ENCODE results near the gene LZTR1.
"Not testable (repeated sequence)": the region's sequence is repeated elsewhere in the genome, so short reads cannot be mapped to it uniquely, and the experiment has no call there.

The LZTR1 gene

GRCh38 chr22:21018314-21018713 is 36.2 kb downstream of the LZTR1 start:
- DNase-seq, result no peak

- no peak for DNase-seq
These were observed 38.8 kb downstream of the LZTR1 start for GRCh38 chr22:21020802-21021429.

- no peak for DNase-seq
These were observed 40.4 kb downstream of the LZTR1 start for GRCh38 chr22:21022507-21022906.

DNA sequence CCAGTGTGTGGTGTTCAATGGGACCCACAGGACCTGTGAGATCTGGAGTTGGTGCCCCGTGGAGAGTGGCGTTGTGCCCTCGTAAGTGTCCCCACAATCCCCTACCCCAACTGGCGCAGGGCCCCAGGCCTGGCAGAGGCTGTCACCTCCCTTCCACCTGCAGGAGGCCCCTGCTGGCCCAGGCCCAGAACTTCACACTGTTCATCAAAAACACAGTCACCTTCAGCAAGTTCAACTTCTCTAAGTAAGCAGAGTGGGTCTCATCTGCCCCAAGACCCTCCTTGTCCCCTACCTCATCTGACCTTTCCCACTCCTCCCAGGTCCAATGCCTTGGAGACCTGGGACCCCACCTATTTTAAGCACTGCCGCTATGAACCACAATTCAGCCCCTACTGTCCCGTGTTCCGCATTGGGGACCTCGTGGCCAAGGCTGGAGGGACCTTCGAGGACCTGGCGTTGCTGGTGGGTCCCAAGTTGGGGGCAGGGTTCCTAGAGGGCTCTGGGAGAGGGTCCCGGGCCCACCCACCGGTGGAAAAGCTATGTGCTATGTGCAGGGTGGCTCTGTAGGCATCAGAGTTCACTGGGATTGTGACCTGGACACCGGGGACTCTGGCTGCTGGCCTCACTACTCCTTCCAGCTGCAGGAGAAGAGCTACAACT is 41.0 kb downstream of the LZTR1 start:
- no peak for DNase-seq

DNA sequence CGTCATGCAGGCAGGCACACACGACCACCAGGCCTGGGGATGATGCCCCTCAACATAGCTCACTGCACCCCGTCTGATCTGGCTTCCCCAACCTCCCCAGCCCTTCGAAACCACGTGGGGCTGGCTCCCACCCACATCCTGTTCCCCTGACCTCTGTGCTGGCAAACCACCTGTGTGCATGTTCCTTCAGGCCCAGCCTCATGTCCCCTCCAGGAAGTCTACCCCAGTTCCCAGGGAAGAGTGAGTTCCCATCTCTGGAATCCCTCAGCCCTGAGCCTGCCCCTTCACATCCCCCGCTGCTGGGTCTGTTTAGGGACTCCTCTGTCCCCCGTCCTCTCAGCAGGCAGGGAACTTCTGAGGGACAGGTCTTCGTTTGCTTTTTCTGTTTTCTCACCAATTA is 43.2 kb downstream of the LZTR1 start:
- DNase-seq, result no peak

DNA sequence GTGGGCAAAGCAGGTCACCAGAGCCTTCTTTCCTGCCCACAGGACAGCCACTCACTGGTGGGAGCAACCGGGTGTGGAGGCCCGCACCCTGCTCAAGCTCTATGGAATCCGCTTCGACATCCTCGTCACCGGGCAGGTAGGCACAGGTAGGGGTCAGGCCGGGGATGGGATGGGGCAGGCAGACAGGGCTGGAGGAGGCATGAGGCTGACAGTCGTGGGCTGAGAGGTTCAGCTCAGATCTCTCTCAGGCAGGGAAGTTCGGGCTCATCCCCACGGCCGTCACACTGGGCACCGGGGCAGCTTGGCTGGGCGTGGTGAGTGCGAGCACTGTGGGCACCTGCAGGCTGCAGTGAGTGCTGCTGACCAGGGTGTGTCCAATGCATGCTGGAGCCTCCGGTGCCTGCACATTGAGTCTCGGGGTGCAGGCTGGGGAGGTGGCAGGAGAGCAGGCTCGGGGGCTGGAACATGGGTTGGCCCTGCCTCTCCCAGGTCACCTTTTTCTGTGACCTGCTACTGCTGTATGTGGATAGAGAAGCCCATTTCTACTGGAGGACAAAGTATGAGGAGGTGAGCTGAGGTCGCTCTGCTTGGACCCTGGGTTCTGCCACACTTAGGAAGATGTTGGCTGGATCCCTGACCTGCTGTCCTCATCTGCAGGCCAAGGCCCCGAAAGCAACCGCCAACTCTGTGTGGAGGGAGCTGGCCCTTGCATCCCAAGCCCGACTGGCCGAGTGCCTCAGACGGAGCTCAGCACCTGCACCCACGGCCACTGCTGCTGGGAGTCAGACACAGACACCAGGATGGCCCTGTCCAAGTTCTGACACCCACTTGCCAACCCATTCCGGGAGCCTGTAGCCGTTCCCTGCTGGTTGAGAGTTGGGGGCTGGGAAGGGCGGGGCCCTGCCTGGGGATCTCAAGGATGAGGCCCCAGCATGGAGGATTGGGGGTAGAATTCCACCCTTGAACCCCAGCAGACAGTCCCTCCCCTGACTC is 44.0 kb downstream of the LZTR1 start:
- no peak for DNase-seq

DNA sequence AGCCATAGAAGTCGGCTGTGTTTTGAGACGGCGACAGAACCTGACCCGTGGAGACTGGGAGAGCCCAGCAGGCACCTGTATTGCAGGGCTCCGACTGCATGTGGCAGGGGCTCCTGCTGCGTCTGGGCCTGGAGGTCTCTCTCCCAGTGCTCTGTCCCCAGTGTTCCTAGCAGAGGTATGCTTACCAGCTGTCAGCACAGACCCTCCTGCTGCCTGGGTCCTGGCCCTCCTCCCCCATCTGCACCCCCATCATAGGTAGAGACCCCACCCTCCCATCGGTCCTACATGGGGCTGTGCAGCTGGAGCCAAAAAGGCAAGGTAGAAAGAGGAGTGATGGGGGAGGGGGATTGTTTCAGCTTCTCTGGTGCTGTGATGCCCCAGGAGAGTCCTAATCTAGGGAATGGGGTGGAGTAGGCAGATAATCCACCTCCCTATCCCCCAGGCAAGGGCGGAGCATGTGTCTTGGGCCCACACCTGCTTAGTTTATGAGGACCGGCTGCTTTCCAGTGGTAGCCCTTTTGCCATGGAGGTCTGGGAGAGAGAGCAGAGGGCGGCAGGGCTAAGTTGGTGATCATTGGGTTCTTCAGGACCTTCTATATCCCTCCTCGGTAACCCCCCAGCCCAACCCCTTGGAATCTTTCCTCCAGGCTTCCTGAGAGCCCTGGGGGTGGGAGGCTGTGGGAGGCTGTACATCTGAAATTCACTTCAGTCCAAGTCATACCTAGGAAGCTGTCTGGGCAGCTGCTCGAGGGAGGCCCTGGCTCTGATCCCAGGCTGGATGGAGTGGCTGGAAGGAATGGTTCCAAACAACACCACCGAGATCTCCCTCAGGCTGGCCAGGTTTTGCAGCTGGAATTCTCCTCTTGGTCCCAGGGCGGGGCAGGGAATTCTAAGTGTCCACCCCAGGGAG is 44.9 kb downstream of the LZTR1 start:
- DNase-seq, result no peak

GRCh38 chr22:21028277-21029251 is 46.5 kb downstream of the LZTR1 start:
- no peak for DNase-seq

DNA sequence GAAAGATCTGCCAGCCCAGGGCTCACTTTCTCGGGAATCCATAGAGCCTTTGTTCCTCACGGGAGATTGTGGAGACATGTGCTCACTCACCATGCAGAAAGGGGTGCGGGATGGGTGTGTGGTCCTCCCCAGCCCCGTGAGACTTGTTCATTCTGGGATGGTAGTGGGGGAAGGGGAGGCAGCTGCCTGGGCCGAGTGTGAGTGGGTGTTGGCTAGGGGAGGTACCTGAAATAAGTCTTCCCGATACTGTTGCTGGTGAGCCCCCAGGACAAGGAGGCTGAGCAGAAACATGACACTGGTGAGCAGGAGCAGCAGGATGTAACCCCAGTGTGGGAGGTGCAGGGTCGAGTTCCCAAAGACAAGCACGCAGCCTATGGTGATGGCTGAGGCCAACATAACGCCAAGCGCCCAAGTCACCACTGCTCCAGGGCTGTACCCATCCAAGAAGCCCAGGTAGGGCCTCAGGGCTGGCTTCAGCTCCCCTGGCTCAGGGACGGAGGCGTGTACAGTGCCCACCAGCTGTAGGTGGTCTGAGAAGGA is 47.5 kb downstream of the LZTR1 start:
- DNase-seq, result no peak

GRCh38 chr22:21030032-21030431 is 47.9 kb downstream of the LZTR1 start:
- no peak for DNase-seq

GRCh38 chr22:21030621-21031544 is 48.8 kb downstream of the LZTR1 start:
- no peak for DNase-seq

DNA sequence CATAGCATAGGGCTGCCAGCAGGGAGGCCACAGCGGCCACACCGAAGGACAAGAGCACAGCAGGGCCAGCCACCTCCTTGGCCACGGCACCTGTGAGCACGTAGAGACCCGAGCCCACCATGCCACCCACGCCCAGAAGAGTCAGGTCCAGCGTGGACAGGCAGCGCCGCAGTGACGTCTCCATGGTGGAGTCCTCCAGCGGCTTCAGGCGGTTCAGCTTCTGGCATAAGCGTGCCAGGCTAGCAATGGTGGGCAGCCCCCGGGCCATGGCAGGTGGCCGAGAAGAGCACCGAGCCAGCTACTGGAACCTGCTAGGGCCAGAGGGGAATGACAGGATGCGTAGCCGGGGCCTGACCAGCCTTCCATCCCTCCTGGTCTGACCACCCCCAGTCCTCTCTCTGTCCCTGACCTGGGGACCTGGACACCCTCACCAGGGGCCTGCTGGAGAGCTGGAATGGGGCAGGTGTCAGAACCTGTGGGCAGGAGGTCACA is 49.5 kb downstream of the LZTR1 start:
- no peak for DNase-seq

DNA sequence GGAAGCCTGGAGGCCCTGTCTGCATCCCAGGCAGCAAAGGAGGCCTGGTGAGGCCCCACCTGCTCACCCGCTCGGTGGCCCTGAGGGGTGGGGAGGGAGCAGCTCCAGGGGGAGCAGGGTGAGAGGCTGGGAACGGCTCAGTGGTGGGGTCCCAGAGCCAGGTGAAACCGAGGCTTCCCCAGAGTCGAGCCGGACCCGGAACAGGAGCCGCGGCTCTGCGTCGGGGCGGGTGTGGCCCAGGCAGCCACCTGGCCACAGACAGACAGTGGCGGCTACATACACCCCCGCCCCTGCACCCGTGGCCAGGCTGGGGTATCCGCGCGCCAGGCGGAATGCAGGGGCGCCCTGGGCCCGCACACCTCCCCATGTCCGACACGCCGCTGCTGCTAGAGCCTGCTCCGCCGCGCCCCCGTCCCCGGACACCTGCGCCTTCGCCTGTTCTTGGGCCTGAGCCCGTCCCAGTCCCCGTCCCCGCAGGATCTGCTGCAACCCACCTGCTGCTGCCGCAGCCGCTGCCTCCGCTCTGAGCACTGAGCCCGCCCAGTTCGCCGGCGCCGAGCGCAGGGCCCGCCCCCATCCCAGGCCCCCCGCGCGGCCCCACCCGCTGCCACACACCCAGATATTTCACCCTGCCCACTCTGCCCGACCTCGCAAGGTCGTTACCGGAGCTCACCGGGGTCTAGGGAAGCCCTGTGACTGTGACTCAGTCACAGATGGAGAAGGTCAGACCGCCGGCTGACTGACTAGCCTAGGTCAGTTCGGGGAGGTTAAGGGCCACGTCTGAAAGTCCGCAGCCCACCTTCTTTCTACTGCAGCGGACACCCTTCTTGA is 50.2 kb downstream of the LZTR1 start, which contains the start of gene SLC7A4:
Gene SLC7A4 (minus strand): TSS at position 525 of the 831 bp plus-strand sequence. CDS start 749 bp downstream, outside the sequence.
- DNase-seq, result no peak

DNA sequence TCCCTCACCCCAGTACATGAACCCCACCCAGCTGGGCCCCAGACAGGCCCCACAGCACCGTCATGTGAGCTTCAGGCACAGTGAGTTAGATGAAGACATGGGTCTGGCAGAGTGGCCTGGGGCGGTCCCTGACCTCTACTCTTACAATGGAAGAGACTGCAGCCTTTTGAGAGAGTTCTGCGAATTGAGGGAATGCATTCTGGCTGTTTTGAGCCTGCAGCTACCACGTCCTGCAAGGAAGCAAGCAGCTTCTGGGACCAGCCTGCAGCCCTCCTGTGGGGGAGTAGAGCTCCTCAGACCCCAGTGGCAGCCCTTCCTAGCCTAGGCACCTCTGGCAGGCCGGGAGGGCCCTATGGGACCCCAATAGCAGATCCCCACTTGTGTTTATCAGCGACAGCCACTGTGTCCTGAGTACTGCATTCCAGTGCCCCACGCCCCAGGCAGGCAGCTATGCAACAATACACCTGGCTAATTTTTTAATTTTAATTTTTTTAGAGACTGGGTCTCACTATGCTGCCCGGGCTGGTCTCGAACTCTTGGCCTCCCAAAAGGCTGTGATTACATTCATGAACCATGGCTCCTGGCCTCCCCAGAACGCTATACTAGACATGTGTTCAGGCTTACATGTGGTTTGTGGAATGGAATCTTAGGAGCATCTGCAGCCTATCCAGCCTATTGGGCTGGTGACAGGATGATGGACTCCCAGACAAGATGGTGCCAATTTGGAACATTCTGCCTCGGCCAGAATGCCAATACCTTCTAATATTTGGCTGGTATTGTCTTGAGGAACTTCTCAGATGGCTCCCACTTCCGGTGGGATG is 51.0 kb downstream of the LZTR1 start:
- DNase-seq, result no peak

- DNase-seq, result no peak
These were observed 51.8 kb downstream of the LZTR1 start for GRCh38 chr22:21033895-21034294.

DNA sequence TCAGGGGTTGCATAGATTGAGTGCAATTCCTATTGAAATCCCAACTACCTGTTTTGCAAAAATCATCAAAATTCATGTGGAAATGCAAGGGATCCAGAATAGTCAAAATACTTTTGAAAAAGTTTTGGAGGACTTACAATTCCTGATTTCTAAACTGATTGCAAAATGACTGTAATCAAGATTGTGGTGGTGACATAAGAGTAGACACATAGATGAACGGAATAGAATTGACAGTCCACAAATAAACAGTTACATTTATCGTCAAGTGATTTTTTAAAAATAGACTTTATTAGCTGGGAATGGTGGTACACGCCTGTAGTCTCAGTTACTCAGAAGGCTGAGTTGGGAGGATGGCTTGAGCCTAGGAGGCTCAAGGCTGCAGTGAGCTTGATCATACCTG is 52.9 kb downstream of the LZTR1 start:
- no peak for DNase-seq

- no peak for DNase-seq
These were observed 56.3 kb downstream of the LZTR1 start for GRCh38 chr22:21038405-21038804.

- DNase-seq, result not testable (repeated sequence)
These were observed 57.1 kb downstream of the LZTR1 start for GRCh38 chr22:21039158-21039557.

All from effector CD4-positive, alpha-beta T cell (primary cell).